H9 (cell line): ENCODE results near the gene XAGE3. TPM values are rescaled to one million over a fixed set of nuclear protein-coding genes. Genes with fewer than 3 reads are reported as not detected.
"Not testable (repeated sequence)": the region's sequence is repeated elsewhere in the genome, so short reads cannot be mapped to it uniquely, and the experiment has no call there.

Experiments used
- DNase-seq: peaks from one replicate; pipeline ENCODE4 v3.0.0-alpha.2; 2017
- H2AFZ ChIP-seq: one replicate; pipeline ENCODE4 v1.6.1; 2013; ENCODE audit warnings: mild to moderate bottlenecking, low read length, control low read depth, moderate library complexity
- H2AK5ac ChIP-seq: 2 replicates; pipeline ENCODE4 v1.6.1; 2013; ENCODE audit warnings: low read length, control low read depth, mixed read lengths; ENCODE audit not compliant: insufficient read length
- H2BK120ac ChIP-seq: one replicate; pipeline ENCODE4 v1.6.1; 2013; ENCODE audit warnings: low read depth, mild to moderate bottlenecking, low read length, control low read depth, inconsistent platforms; ENCODE audit not compliant: poor library complexity, severe bottlenecking
- H2BK12ac ChIP-seq: 2 replicates; pipeline ENCODE4 v1.6.1; 2013; ENCODE audit warnings: low read length, control low read depth, mixed read lengths, low read depth; ENCODE audit not compliant: insufficient read length
- H2BK15ac ChIP-seq: 2 replicates; pipeline ENCODE4 v1.6.1; 2013; ENCODE audit warnings: low read depth, low read length, control low read depth
- H2BK20ac ChIP-seq: one replicate; pipeline ENCODE4 v1.6.1; 2013; ENCODE audit warnings: low read depth, mild to moderate bottlenecking, low read length, control low read depth, inconsistent platforms; ENCODE audit not compliant: poor library complexity, severe bottlenecking
- H2BK5ac ChIP-seq: 2 replicates; pipeline ENCODE4 v1.6.1; 2013; ENCODE audit warnings: low read length, control low read depth, mixed read lengths; ENCODE audit not compliant: insufficient read length
- H3K14ac ChIP-seq: 2 replicates; pipeline ENCODE4 v1.6.1; 2013; ENCODE audit warnings: low read length, control low read depth; ENCODE audit not compliant: insufficient read depth
- H3K18ac ChIP-seq: 2 replicates; pipeline ENCODE4 v1.6.1; 2013; ENCODE audit warnings: low read depth, mild to moderate bottlenecking, mixed read lengths, low read length, control low read depth; ENCODE audit not compliant: insufficient read length
- H3K23ac ChIP-seq: 2 replicates; pipeline ENCODE4 v1.6.1; 2013; ENCODE audit warnings: low read length, control low read depth, mixed read lengths, low read depth; ENCODE audit not compliant: insufficient read length
- H3K23me2 ChIP-seq: 2 replicates; pipeline ENCODE4 v1.6.1; 2013; ENCODE audit warnings: low read depth, mild to moderate bottlenecking, mixed read lengths, low read length, control low read depth; ENCODE audit not compliant: insufficient read length, poor library complexity, severe bottlenecking
- H3K27ac ChIP-seq: 2 replicates; pipeline ENCODE4 v1.5.1; 2013; ENCODE audit warnings: low read length, control low read depth, mixed read lengths, low read depth; ENCODE audit not compliant: insufficient read length
- H3K27me3 ChIP-seq: 2 replicates; pipeline ENCODE4 v1.6.1; 2013; ENCODE audit warnings: low read length, control low read depth, inconsistent platforms; ENCODE audit not compliant: insufficient read depth
- H3K4ac ChIP-seq: 2 replicates; pipeline ENCODE4 v1.6.1; 2013; ENCODE audit warnings: low read depth, mild to moderate bottlenecking, control low read depth, inconsistent platforms, low read length, moderate library complexity
- H3K4me1 ChIP-seq: 2 replicates; pipeline ENCODE4 v1.6.1; 2013; ENCODE audit warnings: low read length, control low read depth, inconsistent platforms; ENCODE audit not compliant: insufficient read depth
- H3K4me2 ChIP-seq: 2 replicates; pipeline ENCODE4 v1.6.1; 2013; ENCODE audit warnings: low read length, control low read depth, mixed read lengths; ENCODE audit not compliant: insufficient read length, insufficient read depth
- H3K56ac ChIP-seq: 2 replicates; pipeline ENCODE4 v1.6.1; 2013; ENCODE audit warnings: low read depth, mild to moderate bottlenecking, mixed read lengths, low read length, control low read depth; ENCODE audit not compliant: insufficient read length
- H3K79me1 ChIP-seq: 2 replicates; pipeline ENCODE4 v1.6.1; 2013; ENCODE audit warnings: low read depth, mild to moderate bottlenecking, moderate library complexity, low read length, control low read depth, inconsistent platforms; ENCODE audit not compliant: insufficient read depth, poor library complexity, severe bottlenecking
- H3K79me2 ChIP-seq: 2 replicates; pipeline ENCODE4 v1.6.1; 2013; ENCODE audit warnings: low read length, control low read depth, inconsistent platforms; ENCODE audit not compliant: insufficient read depth
- H3K9ac ChIP-seq: 2 replicates; pipeline ENCODE4 v1.6.1; 2013; ENCODE audit warnings: low read length, control low read depth, mixed read lengths; ENCODE audit not compliant: insufficient read length; ENCODE audit errors: extremely low read depth
- H3K9me3 ChIP-seq: one replicate; pipeline ENCODE4 v1.6.1; 2013; ENCODE audit warnings: low read depth, low read length, inconsistent platforms; ENCODE audit not compliant: control insufficient read depth
- H3T11ph ChIP-seq: one replicate; pipeline ENCODE4 v1.6.1; 2013; ENCODE audit warnings: mild to moderate bottlenecking, low read length, control low read depth, inconsistent platforms
- H4K20me1 ChIP-seq: one replicate; pipeline ENCODE4 v1.6.1; 2013; ENCODE audit not compliant: control insufficient read depth, insufficient read length, insufficient read depth
- H4K5ac ChIP-seq: 2 replicates; pipeline ENCODE4 v1.6.1; 2013; ENCODE audit warnings: low read depth, mild to moderate bottlenecking, mixed read lengths, low read length, control low read depth; ENCODE audit not compliant: insufficient read length
- H4K8ac ChIP-seq: replicated peaks from 2 replicates; pipeline ENCODE4 v1.6.1; 2013; ENCODE audit warnings: low read length, control low read depth, mixed read lengths, low read depth; ENCODE audit not compliant: insufficient read length
- H4K91ac ChIP-seq: 2 replicates; pipeline ENCODE4 v1.6.1; 2013; ENCODE audit warnings: low read depth, mild to moderate bottlenecking, moderate library complexity, mixed read lengths, low read length, control low read depth; ENCODE audit not compliant: insufficient read length
- H3K27ac Mint-ChIP-seq, 3 experiments: 2 replicates in 2 of 3; 3 replicates in 1 of 3; pipeline ENCODE4 v1.8.0; 2020 to 2021; ENCODE audit warnings: mixed read lengths in 3 of 3, mild to moderate bottlenecking in 1 of 3, moderate library complexity in 1 of 3
- H3K27me3 Mint-ChIP-seq: 2 replicates; pipeline ENCODE4 v1.8.0; 2021; ENCODE audit warnings: low read depth, mild to moderate bottlenecking, moderate library complexity, mixed read lengths
- H3K36me3 Mint-ChIP-seq, 3 experiments: 2 replicates in 2 of 3; 3 replicates in 1 of 3; pipeline ENCODE4 v1.8.0; 2020 to 2021; ENCODE audit warnings: low read depth in 3 of 3, mixed read lengths in 3 of 3; ENCODE audit not compliant: insufficient read depth in 1 of 3
- H3K4me1 Mint-ChIP-seq, 2 experiments: 2 replicates each; pipeline ENCODE4 v1.8.0; 2020; ENCODE audit warnings: mixed read lengths in 2 of 2
- H3K4me3 Mint-ChIP-seq, 2 experiments: 2 replicates in 1 of 2; 3 replicates in 1 of 2; pipeline ENCODE4 v1.8.0; 2020 to 2021; ENCODE audit warnings: mild to moderate bottlenecking in 2 of 2, mixed read lengths in 2 of 2, moderate library complexity in 1 of 2
- H3K9me3 Mint-ChIP-seq, 2 experiments: 2 replicates in 1 of 2; 3 replicates in 1 of 2; pipeline ENCODE4 v1.8.0; 2020; ENCODE audit warnings: mild to moderate bottlenecking in 2 of 2, mixed read lengths in 2 of 2, moderate library complexity in 1 of 2
- WGBS: extraction: QIAGEN DNeasy Blood & Tissue Kit; methylation state at CpG from one replicate; pipeline ENCODE4 v1.1.7; 2013; ENCODE audit warnings: missing lambda C conversion rate, low lambda C conversion rate, mixed read lengths; ENCODE audit not compliant: insufficient read length; ENCODE audit errors: extremely low coverage; 5-methylcytosine and 5-hydroxymethylcytosine counted together
- total RNA-seq: library from RNA; stranded (reverse); gene quantifications from 2 replicates; pipeline ENCODE4 v1.2.1, GENCODE V29; 2021

XAGE3 gene
- total RNA-seq, 1 experiment from 2014 or later = not detected

DNA sequence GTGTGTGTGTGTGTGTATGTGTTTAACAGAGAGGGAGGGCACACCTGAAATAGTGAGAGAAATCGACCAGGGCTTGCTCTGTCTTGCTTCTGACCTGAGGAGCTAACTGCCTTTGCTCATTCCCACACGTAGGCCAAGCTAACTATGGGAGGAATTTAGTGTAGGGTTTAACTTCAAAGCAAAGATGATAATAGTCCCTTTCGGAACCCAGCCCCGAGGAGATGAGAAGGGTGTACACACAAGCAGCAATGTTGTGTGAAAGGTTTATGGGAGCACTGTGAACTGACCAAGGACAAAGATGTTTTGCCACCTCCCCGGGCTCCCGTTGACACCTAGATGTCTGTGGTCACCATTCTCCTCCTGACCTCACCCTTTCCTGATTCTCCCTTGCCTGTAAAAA lies 8.5 kb upstream of the XAGE3 start:
- WGBS = no CpG with 5 or more reads among the region's 6 CpGs
- not testable (repeated sequence) for H3K27me3 ChIP-seq, H3K4me3 Mint-ChIP-seq, H4K20me1 ChIP-seq, H2AFZ ChIP-seq, H3K23me2 ChIP-seq, H3K4ac ChIP-seq, H4K8ac ChIP-seq, H3K23ac ChIP-seq, H2AK5ac ChIP-seq, H3K27ac ChIP-seq, H3K4me1 Mint-ChIP-seq, H3K79me1 ChIP-seq, H3K36me3 Mint-ChIP-seq, H3K14ac ChIP-seq, H4K91ac ChIP-seq, H4K5ac ChIP-seq, H3K4me2 ChIP-seq, H2BK120ac ChIP-seq, H3K56ac ChIP-seq, H3K79me2 ChIP-seq, H2BK20ac ChIP-seq, H3K18ac ChIP-seq, H3K27ac Mint-ChIP-seq, H3K9ac ChIP-seq, H3K4me1 ChIP-seq, H2BK15ac ChIP-seq, H2BK12ac ChIP-seq, H3T11ph ChIP-seq, H2BK5ac ChIP-seq, DNase-seq
- H3K27me3 Mint-ChIP-seq = peaks cover 25% of the 10 kb centered on the region
- peaks cover 63 to 72% of the 10 kb centered on the region in 2 experiments for H3K9me3 Mint-ChIP-seq
- H3K9me3 ChIP-seq = peaks cover 18% of the 10 kb centered on the region

DNA sequence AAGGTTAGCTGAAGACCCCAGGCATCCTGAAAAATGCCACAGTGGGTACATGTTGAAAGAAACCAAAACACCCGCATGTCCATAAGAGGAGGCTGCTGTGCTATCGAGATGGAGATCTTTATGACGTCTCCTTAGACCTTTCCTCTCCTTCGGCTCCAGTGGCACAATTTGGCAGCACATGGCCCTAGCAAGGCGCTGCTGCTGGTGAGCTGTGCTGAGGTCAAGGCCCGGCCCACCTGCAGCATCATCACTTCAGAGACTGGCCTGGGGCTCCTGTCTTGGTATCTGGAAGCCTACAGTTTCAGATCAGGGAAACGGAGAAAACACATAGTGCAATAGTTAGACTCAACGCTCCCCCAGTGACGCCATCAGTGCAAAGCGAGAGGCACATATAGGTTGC lies 7.6 kb upstream of the XAGE3 start:
- not testable (repeated sequence) for H3T11ph ChIP-seq, H3K9ac ChIP-seq, H3K27me3 ChIP-seq, H4K8ac ChIP-seq, H2AFZ ChIP-seq, DNase-seq, H3K4me1 Mint-ChIP-seq, H3K23me2 ChIP-seq, H4K91ac ChIP-seq, H3K4me3 Mint-ChIP-seq, H2BK120ac ChIP-seq, H2BK12ac ChIP-seq, H2BK20ac ChIP-seq, H3K18ac ChIP-seq, H3K27ac ChIP-seq, H3K23ac ChIP-seq, H2BK5ac ChIP-seq, H2AK5ac ChIP-seq, H3K79me1 ChIP-seq, H4K5ac ChIP-seq, H3K4ac ChIP-seq, H4K20me1 ChIP-seq, H3K14ac ChIP-seq, H3K4me1 ChIP-seq, H3K27ac Mint-ChIP-seq, H3K79me2 ChIP-seq, H3K4me2 ChIP-seq, H3K36me3 Mint-ChIP-seq, H2BK15ac ChIP-seq, H3K56ac ChIP-seq
- Mint-ChIP-seq H3K27me3 (peaks cover 25% of the 10 kb centered on the region), H3K9me3 (peaks cover 65 to 75% of the 10 kb centered on the region in 2 experiments)
- peaks cover 18% of the 10 kb centered on the region for H3K9me3 ChIP-seq
- WGBS = no CpG with 5 or more reads among the region's 10 CpGs
